CD4-positive, alpha-beta T cell treated with Interleukin-21 for 1 hour (primary cell): ENCODE measurements around the gene DOK7.

Source experiments
- DNase-seq: peaks from one replicate; pipeline ENCODE4 v3.0.0-alpha.2; 2020

The DOK7 gene

DNA sequence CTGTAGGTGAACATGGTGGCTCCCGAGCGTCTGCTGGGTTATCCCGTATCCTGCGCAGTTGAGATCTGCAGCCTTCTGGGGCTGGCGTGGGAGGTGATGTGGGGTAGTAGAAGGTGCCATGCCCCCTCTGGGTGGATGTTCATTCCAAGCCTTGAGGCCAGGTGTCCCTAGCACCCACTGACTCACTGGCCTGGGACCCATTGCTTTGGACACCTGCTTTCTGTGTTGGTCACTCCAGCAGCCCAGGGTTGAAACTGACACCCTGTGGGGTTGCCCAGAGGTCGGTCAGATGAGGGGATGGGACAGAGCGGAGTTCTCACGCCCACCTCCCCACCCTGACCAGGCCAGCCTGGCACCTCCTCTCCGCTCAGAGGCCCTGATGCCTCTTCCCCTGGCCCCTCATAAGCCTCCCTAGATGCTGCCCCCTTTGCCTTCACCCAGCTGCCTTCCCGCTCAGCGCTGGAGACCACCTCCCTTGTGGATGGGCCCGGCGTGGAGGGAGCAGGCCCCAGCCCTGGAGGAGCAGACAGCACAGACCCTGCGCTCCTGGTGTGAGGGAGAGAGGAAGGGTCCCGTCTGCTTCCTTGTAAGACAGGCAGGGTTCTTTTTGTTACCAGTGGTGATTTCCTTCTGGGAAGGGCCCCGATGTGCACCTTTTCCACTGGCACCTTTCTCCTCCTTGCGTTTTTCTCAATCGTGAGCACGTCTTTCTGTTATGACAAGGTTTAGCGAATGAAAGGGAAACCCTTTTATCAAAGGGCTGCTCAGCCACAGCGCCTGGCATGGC lies 2.0 kb downstream of the DOK7 start:
- DNase-seq: no peak

DNA sequence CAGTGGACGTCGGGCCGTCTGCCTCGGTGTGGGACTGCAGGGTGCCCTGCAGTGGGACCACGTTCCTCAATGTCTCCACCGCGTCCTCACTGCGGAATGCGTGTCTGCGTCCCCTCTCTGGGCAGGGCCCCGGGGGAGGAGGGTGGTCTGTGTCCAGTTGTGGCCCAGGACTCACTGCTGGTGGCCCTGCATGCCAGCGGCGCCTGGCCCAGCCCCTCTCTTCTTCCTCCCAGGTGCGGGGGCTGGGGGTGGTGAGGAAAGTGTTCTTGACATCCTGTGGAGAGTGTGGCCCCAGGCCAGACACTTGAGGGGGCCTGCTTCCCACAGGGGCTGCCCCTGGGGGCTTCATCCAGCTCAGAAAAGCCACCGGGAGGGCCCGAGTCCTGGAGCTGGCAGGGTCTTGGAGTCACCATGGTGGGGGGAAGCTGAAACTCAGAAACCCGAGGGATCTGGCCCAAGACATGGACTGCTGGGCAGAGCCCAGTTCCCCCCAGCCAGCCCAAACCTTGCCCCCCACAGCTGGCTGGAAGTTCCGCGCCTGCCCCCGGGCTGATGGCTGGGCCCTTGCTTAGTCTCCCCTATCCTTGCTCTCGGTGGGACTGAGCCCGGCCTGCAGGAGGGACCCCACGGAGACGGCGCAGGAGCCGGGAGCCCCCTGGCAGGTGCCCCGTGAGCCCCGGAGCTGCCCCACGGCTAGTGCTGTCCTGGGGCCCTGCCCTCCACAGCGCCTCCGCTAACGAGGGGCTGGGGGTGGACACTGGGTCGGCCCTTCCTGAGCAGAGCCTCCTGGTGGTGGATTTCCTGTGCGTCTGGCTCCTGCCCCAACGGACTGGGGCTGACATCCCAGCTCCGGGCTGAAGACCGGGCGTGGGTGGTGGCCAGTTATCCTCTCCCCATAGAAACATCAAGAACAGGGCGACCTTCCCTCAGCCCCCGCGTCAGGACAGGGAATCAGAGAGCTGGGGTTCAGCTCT lies 2.9 kb downstream of the DOK7 start:
- DNase-seq: no peak

DNA sequence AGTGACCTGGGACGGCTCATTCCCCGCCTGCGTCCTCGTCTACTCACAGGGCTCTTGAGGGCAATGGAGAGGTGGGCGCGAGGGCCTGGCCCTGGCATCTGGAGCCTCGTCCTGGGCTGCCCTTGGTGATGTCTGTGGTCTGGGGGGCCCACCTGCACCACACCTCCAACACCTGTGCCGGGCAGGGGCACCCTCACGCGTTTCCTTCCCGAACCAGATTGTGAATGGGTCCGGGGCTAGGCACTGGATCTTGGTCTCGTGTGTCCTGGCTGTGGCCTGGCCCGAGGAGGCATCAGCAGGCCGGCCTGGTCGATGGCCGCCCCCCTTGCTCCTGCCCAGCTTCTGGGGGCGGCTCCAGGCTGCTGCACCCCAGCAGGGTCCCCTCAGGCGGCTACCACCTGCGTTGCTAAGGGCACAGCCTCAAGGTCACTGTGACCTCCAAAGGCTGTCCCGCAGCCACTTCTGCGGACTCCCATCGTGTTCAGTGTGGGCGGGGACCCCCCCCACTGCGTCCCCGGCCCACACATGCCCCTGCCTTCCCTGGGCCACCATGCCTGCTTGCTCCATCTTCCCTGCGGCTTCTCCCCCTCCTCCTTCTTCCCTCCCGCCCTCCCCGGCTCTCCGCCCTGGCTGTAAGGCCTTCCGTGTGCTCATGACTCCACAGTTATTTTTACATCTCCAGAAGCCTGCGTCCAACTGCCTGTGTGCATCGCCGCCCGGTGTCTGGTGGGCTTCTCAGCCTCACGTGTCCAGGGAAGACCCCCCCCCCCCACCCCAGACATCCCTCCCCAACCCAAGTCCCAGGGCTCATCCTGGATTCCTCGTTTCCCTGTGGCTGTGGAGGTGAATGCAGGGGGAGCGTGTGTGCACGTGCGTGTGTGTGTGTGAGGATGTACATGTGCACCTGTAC lies 3.8 kb downstream of the DOK7 start:
- DNase-seq: no peak

DNA sequence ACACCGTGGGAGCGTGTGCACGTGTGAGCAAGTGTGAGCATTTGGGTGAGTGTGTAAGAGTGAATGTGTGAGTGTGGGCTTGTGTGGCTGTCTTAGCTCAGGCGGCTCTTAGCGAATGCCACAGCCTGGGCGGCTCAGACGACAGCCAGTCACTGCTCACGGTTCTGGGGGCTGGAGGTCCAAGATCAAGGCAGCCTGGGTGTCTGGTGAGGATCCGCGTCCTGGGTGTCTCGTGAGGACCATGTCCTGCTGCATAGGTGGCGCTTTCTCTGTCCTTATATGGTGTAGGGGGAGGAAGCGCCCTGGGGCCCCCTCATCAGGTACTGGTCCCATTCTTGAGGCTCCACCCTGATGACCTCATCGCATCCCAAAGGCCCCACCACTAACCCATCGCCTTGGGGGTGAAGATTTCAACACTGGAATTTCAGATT lies 4.5 kb downstream of the DOK7 start:
- DNase-seq: no peak

DNA sequence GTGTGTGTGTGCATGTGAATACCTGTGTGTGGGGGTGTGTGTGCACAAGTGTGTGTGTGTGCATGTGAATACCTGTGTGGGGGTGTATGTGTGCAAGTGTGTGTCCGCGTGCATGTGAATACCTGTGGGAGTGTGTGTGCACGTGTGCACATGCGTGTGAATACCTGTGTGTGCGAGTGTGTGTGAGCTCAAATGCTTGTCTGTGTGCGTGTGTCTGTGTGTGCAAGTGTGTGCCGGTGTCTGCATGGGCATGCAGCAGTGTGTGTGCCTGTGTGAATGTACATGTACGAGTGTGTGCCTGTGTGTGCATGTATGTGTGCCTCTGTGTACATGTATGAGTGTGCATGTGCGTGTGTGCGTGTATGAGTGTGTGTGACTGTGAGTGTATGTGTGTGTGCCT lies 5.0 kb downstream of the DOK7 start:
- no peak for DNase-seq

DNA sequence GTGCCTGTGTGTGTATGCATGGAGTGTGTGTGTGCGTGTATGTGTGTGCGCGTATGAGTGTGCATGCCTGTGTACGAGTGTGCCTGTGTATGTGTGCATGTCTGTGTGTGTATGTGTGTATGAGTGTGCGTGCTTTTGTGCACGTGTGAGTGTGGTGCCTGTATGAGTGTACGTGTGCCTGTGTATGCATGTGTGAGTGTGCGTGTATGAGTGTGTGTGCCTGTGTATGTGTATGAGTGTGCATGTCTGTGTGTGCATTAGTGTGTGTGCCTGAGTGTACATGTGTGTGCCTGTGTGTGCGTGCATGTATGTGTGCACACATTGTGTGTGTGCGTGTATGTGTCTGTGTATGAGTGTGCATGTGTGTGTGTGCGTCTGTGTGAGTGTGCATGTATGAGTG lies 5.7 kb downstream of the DOK7 start:
- no peak for DNase-seq

DNA sequence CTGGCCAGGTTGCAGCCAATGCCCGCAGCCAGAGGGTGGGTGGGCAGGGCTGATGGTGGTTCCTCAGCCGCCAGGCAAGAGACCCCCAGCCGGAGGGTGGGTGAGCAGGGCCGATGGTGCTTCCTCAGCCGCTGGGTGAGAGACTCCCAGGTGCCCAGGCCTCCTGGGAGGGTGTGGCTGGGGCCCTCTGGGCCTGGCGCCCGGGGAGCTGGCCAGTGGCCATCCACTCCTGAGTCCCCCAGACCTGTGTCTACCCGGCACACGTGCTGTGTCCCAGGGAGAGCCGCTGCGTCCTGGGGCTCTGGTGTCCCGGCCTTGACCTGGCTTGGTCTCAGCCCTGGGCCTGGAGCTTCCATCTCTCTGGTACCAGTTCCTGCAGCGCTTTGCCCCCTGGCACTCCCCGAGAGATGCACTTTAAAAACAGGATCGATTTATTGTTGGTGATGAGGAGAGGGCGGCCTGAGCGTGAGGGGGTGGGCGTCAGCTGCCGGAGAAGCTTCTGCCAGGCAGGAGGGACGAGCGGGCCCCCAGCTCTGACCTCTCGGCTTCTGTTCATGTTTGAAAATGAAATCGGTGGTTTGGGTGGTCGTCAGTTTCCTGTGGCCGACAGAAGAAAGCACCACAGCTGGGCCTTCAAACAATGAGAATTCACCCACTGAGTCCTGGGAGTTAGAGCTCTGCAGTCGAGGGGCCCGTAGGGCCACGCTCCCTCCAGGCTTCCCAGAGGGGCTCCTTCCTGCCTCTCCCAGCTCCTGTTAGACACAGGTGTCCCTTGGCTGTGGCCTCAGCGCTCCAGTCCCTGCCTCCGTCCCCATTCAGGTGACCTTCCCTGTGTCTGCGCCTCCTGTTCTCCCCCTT lies 6.5 kb downstream of the DOK7 start:
- no peak for DNase-seq

DNA sequence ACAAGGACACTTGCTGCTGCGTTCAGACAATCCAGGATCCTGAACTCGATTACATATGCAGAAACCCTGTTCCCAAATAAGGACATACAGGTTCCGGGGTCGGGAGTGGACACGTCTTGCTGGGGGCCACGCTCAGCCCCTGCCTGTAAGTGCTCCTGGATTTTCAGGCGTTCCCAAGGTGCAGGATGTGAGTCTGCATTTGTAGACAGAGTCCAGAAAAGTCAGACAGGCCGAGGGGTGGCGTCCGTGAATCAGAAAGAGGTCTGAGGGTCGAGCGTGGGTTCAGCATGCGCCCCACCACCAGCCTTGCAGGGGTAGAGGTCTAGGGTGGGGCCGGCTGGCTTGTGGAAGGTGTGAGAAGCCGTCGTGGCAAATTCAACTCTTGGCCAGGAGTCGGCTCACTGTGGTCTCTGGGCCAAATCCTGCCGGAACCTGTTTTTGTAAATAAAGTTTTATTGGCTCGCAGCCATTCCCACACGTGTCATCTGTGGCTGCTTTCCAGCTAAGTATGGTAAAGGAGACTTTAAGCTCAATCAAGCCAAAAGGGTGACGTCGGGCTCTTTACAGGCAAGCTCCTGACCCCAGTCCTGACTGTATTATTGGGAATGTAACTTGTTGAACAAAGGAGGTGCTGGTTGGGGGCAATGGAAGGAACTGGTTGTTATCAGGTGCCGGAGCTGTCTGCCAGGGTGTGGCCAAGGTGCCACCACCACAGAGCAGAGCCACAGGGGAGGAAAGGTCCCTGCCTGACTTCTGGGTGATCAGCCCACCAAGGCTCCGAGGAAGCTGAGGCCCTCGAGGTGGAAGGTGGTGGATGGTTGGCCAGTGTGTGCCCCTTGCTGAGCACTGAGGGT lies 7.4 kb downstream of the DOK7 start:
- DNase-seq: no peak

DNA sequence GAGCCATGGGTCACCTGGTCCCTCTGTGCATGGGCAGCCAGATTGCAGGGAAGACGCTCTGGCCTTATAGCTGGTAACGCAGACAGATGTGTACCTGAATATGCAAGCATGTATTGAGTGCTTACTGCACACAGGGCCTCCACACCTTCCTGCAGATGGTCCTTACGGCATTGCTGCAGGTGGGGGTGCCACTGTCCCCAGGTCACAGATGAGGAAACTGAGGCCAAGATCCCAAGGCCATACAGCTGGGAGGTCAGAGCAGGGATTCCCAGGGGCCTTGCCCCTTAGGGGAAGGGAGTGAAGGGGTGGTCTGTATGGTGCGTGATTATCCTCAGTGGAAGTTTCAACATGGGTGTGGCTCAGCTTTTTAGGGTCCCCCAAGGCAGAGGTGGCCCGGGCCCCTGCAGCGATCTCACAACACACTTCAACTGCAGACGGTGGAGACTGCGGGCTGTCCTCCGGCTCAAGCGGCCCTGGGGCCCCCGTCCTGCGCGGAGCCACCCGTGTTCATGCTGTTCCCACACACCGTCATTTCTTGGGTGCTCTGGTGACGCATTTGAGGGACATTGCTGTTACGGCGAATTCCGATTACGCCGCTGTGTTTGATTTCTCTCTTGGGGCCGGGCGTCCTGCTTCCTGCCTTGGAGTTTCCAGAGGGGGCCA lies 8.1 kb downstream of the DOK7 start:
- no peak for DNase-seq

DNA sequence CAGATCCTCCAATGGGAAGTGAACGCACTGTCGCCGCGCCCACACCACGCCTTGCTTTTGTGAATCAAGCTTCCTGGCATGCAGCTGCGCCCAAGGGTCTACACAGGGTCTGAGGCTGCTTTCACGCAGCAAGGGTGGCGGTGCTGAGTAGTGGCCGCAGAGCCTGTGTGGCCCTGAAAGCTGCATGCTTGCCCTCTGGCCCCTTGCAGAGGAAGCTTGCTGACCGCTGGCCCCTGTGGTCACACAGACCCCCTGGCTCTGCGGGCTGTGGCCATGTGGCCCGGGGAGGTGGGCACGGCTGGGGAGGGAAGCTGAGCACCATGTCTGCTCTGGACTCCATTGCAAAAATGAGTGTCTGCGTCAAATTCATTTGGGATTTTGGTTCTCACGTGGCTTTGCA lies 8.8 kb downstream of the DOK7 start:
- no peak for DNase-seq

DNA sequence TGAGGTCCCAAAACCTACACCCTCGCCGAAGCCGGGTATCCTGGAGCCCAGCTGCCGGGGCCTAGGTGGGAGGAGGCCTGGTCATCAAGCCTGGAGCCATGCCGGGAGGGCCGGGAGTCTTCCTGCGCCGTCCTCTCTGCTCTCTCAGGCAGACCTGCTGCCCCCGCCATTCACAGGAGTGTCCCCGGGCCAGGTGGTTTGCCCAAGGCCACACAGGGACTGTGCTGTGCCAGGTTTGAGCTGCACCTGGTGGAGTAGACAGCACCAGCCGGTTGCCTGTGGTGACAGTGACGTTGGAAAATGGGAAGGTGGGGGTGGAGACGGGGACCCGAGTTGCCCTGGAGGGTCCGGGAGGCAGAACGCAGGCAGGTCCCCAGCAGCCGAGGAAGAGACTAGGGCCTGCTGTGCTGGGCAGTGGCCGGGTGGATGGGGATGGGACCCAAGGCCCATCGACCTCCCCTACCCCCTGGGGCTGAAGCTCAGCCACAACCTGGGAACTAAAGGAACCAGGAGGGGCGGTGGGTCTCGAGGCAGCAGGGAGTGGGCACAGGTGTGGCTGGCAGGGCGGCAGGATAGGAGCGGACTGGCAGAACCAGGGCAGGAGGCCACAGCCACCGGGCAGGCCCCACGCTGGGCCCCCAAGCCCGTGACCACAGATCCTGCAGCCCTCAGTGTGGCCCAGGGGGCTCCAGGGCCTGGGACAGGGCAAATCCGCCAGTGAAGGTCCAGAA lies 9.5 kb downstream of the DOK7 start:
- DNase-seq: no peak

DNA sequence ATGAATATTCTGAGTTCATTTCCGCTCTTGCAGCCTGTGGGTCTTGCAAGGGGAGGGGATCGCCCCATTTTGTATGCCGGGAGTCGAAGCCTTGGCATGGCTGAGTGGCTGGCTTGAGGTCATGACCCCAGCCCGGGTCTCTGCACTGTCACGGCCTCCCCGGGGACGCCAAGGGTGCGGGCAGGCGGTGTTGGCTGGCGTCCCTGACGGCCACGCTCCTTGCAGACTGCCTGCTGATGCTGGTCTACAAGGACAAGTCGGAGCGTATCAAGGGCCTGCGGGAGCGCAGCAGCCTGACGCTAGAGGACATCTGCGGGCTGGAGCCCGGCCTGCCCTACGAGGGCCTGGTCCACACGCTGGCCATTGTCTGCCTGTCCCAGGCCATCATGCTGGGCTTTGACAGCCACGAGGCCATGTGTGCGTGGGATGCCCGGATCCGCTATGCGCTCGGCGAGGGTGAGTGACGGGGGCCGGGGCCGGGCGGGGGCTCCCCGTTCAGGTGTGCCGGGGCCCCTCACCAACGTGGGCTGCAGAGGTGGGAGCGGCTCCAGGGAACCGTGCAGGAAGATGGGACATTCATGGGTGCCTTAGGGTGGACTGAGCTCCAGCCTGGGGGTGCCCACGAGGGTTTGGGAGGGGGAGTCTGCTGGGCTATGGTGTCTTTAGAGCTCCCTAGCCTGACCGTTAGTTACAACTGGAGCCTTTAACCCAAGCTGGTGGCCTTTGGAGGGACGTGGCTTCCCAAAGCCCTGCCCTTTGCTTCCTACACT lies 10.3 kb downstream of the DOK7 start:
- DNase-seq: no peak

DNA sequence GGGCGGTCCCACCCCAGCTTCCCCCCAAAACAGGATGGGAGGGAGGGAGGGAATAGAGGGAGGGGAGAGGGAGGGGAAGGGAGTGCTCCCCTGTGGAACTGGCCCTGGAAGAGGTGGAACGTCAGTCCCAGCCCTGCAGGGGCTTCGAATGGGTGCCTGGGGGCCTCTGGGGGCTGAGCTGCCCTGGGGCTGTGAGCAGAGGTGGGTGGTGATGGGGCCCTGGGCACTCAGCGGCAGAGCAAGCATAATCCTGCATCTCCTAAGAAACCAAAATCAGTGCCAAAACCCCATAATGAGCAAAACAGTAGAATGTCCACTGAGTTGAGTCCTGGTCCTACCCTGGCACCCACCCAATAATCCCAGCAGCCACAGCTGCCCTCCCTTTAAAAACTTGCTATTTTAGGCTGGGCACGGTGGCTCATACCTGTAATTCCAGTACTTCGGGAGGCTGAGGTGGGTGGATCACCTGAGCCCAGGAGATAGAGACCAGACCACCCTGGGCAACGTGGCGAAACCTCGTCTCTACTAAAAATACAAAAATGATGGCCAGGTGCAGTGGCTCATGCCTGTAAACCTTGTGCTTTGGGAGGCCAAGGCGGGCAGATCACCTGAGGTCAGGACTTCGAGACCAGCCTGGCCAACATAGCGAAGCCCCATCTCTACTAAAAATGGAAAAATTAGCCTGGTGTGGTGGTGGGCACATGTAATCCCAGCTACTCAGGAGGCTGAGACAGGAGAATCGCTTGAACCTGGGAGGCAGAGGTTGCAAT lies 11.1 kb downstream of the DOK7 start:
- no peak for DNase-seq

DNA sequence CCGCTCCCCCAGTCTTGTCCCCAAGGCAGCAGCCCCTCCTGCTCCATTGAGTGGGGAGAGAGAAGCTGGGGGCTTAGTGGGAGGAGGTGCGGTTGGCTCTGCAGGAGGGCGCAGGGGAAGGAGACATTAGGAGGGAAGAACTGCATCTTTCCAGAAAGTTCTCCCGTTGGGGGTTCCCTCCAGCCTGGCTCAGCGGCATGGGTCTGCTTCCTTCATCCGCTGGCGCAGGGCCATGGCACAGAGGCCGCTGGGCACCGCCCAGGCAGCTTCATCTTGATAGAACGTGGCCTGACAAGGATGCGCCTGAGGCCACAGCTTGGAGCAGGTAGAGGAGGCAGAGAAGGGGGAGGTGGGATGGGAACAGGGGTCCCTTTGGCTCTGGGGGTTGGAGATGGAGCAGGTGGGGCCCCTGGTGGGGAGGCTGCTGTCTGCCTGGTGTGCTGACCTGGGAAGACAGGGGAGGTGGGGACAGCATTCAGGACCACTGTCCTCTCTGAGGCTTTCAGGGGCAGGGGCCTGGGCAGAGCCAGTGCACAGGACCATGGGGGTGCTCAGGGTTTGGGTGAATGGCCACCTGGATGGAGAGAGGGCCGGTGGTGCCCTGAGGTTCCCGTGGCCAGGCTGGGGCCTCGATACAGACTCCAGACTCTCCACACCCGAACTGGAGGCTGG lies 12.1 kb downstream of the DOK7 start:
- DNase-seq: no peak

DNA sequence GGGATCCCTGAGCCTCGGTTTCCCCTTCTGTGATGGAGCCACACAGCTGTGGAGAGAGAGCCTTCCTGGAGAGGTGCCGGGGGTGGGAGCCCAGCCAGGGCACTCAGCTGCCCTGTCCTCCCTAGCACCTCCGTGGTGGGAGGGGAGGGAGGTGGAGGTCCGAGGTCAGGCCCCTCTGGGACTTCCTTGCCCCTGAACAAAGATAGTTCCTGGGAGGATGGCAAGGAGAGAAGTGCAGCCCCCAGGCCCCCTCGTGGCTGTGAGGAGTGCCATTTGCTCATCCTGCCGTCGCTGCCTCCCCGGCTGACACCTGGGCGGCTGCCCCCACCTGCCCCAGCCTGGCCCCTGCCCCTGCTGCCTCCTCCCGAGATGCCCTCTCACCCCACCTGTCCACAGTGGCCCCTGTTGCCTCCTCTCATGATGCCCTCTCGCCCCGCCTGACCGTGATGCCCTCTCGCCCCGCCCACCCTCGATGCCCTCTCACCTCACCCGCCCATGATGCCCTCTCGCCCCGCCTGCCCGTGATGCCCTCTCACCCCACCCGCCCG lies 12.7 kb downstream of the DOK7 start:
- DNase-seq: no peak

DNA sequence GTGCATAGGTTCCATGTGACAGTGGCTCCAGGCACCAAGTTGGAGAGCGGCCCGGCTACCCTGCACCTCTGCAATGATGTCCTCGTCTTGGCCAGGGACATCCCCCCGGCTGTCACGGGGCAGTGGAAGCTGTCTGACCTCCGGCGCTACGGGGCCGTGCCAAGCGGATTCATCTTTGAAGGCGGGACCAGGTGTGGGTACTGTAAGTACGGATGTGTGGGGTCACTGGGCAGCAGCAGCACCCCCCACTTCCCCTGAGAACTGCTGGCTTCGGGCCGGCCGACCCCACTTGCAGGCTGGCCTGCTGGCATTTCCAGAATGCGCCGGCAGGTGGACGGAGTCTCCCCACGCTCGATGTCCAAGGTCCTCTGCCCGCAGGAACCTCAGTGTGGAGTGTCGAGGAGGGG lies 13.2 kb downstream of the DOK7 start:
- DNase-seq: no peak
